Astrocyte of the spinal cord (primary cell): Measurements from ENCODE around the gene CDKAL1.
A peak's percentile ranks its signal among the peaks of the same experiment; 100 is the strongest.

ENCODE experiments used
- DNase-seq: peaks from one replicate; pipeline ENCODE4 v3.0.0; 2011; ENCODE audit warnings: low read depth, low spot score
- H3K4me3 ChIP-seq: 2 replicates; pipeline ENCODE4 v1.5.1; 2011; ENCODE audit warnings: low read depth, mild to moderate bottlenecking, low read length, moderate library complexity
- in situ Hi-C: cut with HindIII; loops from 2 replicates; pipeline ENCODE4 v1.10.0; 2017; ENCODE audit warnings: low sequenced_read_pairs
- TF ChIP-seq, protein P1 (sequence below): IDR thresholded peaks from 2 replicates; pipeline ENCODE4 v1.5.1; 2012; ENCODE audit warnings: low read depth, mild to moderate bottlenecking, low read length, inconsistent platforms

Gene CDKAL1

DNA sequence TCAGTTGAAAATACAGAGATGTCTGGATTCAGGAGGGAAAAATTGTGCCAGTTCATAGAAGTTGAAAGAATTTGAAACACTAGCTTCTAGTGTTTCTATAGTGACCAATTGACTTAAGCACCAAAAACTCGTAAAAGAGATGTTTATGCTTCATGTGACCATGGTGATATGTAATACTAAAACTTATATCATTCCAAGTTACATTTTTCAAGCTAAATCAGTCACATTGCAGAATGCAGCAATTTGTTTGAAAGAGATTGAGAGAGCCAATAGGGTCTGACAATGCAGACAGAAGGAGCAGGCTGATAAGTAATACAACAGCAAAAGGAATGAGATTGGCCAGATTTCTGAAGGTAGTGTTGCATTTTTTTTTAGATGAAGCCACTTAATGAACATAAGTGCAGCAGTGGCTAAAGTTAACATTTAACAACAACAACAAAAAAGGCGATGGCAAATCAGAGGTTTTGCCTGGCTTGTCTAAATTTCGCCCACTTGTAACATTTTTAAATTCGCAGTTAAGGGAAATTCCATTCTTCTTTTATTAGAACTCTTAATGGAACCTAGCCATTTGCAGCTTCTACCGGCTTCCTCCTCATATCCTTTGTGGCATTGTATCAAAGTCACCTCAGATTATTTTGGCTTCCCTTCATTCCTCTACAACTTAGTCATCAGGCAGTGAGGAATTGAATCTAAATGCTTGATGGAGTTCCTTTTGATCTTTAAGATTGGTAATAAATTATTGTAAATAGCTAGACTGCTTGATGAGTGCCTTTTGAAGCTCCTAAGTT lies 575.3 kb downstream of the CDKAL1 start:
- peak; percentile 79 for DNase-seq
- in situ Hi-C loops, result no loop called here

DNA sequence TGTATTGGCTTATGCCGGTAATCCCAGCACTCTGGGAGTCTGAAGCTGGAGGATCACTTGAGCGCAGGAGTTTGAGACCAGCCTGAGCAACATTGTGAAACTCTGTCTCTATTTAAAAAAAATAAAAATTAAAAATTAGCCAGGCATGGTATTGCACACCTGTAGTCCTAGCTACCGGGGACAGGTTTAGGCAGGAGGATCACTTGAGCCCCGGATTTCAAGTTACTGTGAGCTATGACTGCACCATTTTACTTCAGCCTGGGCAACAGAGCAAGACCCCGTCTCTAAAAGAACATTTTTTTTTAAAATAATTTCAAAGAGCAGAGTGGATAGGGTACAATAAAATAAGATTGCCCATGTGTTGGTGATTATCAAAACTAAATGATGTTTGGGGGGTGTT lies 576.4 kb downstream of the CDKAL1 start:
- in situ Hi-C loops, result no loop called here
- DNase-seq, result no peak
- TF ChIP-seq, protein P1, sequence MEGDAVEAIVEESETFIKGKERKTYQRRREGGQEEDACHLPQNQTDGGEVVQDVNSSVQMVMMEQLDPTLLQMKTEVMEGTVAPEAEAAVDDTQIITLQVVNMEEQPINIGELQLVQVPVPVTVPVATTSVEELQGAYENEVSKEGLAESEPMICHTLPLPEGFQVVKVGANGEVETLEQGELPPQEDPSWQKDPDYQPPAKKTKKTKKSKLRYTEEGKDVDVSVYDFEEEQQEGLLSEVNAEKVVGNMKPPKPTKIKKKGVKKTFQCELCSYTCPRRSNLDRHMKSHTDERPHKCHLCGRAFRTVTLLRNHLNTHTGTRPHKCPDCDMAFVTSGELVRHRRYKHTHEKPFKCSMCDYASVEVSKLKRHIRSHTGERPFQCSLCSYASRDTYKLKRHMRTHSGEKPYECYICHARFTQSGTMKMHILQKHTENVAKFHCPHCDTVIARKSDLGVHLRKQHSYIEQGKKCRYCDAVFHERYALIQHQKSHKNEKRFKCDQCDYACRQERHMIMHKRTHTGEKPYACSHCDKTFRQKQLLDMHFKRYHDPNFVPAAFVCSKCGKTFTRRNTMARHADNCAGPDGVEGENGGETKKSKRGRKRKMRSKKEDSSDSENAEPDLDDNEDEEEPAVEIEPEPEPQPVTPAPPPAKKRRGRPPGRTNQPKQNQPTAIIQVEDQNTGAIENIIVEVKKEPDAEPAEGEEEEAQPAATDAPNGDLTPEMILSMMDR, result no peak
- H3K4me3 ChIP-seq, result no peak overlapping the region

More for the DNA sequence above, 575.3 kb downstream of the CDKAL1 start:
- TF ChIP-seq, protein P1, result no peak
- H3K4me3 ChIP-seq, result no peak overlapping the region

DNA sequence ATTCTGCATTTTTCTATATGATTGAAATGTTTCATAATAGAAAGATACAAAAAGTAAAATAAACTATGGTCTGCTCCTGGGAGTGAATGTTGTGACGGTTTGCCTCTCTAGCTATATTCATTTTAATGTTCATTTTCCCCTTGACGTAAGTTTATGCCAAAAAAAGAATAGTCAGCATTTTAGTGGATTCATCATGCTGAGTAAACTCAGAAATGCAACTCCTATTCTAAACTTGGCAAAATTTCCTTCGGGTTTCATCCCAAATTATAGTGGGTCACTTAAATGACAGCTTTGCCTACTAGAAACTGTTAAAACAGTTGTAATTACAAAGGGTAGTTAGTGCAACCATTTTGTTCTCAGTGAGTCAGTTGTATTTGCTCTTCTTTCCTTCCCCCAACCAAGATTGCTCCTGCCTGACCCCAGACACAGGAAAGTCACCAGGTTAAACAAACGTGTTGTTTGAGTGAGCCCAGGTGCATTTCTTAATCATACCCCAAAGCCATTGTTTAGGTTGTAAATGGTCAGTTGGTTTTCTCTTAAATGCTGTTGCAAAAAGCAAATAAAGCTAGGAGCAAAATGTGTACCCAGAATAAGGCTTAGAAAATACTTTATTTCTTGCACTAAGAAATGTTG lies 577.0 kb downstream of the CDKAL1 start:
- TF ChIP-seq, protein P1, result no peak
- DNase-seq, result peak; percentile 10
- in situ Hi-C loops, result no loop called here
- H3K4me3 ChIP-seq, result no peak overlapping the region

DNA sequence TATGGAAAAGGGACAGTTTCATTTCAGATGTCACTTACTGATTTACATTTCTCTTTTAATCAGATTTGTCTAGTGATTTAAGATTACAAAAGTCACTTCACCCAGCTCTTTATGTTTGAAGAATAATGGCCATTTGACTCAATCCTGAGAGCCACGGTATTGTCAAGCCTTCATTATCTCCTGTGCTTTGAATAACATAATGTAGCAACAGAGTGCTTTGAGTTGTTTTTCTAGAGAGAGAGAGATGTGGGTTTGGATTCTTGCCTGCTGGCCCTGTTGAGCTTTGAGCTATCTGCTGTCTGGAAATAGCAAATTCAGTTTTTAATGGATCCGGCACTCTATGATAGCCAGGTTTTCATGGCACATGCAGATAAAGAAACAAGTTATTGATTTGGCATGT lies 580.9 kb downstream of the CDKAL1 start:
- in situ Hi-C loops, result no loop called here
- peak; percentile 69 for DNase-seq

DNA sequence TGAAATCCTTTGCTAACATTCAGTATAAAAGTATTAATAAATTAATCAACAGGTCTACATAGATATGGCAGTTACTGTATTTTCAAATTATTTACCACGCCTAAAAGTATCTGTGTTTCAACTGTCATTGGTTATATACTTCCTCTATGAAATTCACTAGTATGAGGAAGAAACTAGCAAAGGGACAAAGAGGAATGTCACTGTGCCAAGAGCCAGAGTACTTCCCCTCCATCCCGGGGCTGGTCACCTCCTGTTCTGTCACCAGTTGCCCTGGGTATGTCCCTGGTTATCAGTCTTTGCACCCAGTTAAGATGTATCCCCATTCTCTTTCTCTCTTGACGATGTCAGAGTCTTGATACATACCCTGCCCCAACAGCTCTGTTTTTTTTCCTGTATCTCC lies 582.5 kb downstream of the CDKAL1 start:
- no peak overlapping the region for H3K4me3 ChIP-seq
- in situ Hi-C loops, result no loop called here
- TF ChIP-seq, protein P1, result no peak
- DNase-seq, result no peak

More for the DNA sequence above, 580.9 kb downstream of the CDKAL1 start:
- TF ChIP-seq, protein P1, result no peak
- H3K4me3 ChIP-seq, result no peak overlapping the region

DNA sequence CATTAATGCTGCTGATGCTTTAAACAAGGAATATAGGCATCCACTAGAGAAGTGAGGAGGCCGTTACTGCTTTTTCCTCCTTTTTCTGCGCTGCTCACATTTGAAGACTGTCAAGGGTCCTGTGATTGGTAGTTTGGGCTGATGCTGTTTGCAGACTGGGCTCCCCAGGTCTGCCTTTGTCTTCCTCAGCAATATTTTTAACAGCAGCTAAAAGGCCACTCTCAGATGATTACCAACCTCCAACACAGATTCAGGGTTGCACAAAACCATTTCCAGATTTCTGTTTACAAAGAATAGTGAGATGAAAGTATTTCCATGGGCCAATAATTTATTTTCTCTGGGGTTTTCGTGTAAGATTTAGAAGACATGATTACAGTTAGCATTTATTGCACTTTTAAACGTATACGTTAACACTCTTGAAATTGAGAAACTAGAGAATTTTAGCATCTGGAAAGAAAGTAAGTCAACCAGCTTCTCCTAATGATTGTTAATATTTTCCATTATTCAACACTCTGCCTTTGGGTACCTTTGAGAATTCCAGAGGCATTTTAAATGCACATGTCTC lies 584.0 kb downstream of the CDKAL1 start:
- no peak overlapping the region for H3K4me3 ChIP-seq
- no peak for DNase-seq
- in situ Hi-C loops, result no loop called here
- TF ChIP-seq, protein P1, result no peak
